Activated T-cell treated with anti-CD3 and anti-CD28 coated beads, Interleukin-2, amount 50 U/mL, for 1 hour (primary cell): ENCODE results near the gene CECR2.

Experiments used
- DNase-seq: peaks from one replicate; pipeline ENCODE4 v3.0.0-alpha.2; 2020

Gene CECR2

GRCh38 chr22:17471886-17472535 lies 102.8 kb downstream of the CECR2 start:
- DNase-seq: no peak

GRCh38 chr22:17472932-17473331 lies 103.7 kb downstream of the CECR2 start:
- DNase-seq: no peak

GRCh38 chr22:17475318-17476230 lies 106.3 kb downstream of the CECR2 start:
- no peak for DNase-seq

- no peak for DNase-seq
Observed at GRCh38 chr22:17476838-17477237, 107.6 kb downstream of the CECR2 start.

- no peak for DNase-seq
Observed at GRCh38 chr22:17477391-17477833, 108.2 kb downstream of the CECR2 start.

GRCh38 chr22:17479135-17479534 lies 109.9 kb downstream of the CECR2 start:
- no peak for DNase-seq

GRCh38 chr22:17481424-17481823 lies 112.2 kb downstream of the CECR2 start:
- DNase-seq: no peak

GRCh38 chr22:17483688-17484372 lies 114.6 kb downstream of the CECR2 start:
- no peak for DNase-seq

GRCh38 chr22:17484608-17485007 lies 115.3 kb downstream of the CECR2 start:
- no peak for DNase-seq

GRCh38 chr22:17486313-17486712 lies 117.1 kb downstream of the CECR2 start:
- DNase-seq: no peak

GRCh38 chr22:17486719-17487118 lies 117.5 kb downstream of the CECR2 start:
- DNase-seq: no peak

- DNase-seq: no peak
Observed at GRCh38 chr22:17489101-17489500, 119.8 kb downstream of the CECR2 start.

GRCh38 chr22:17491090-17491640 lies 121.9 kb downstream of the CECR2 start:
- no peak for DNase-seq

- DNase-seq: no peak
Observed at GRCh38 chr22:17492247-17492646, 123.0 kb downstream of the CECR2 start.

GRCh38 chr22:17493419-17493981 lies 124.2 kb downstream of the CECR2 start:
- no peak for DNase-seq

- no peak for DNase-seq
Observed at GRCh38 chr22:17496841-17497240, 127.6 kb downstream of the CECR2 start.

- DNase-seq: no peak
Observed at GRCh38 chr22:17501679-17502285, 132.5 kb downstream of the CECR2 start.

- no peak for DNase-seq
Observed at GRCh38 chr22:17508110-17508509, 138.8 kb downstream of the CECR2 start.

- DNase-seq: no peak
Observed at GRCh38 chr22:17512960-17513359, 143.7 kb downstream of the CECR2 start.

- no peak for DNase-seq
Observed at GRCh38 chr22:17513612-17514011, 144.4 kb downstream of the CECR2 start.

GRCh38 chr22:17514084-17514483 lies 144.8 kb downstream of the CECR2 start:
- no peak for DNase-seq

- no peak for DNase-seq
Observed at GRCh38 chr22:17518406-17518805, 149.1 kb downstream of the CECR2 start.
